ENCODE measurements around the gene CDK6.
A peak's percentile ranks its signal among the peaks of the same experiment; 100 is the strongest.

CDK6 gene

GRCh38 chr7:92824901-92825480 is 11.4 kb downstream of the CDK6 start:
- DNase-seq = no peak

- DNase-seq = no peak
Observed at GRCh38 chr7:92824450-92824849, 11.9 kb downstream of the CDK6 start.

- no peak for DNase-seq
Observed at GRCh38 chr7:92823042-92823441, 13.3 kb downstream of the CDK6 start.

GRCh38 chr7:92820191-92820590 is 16.2 kb downstream of the CDK6 start:
- no peak for DNase-seq

- DNase-seq = no peak
Observed at GRCh38 chr7:92817398-92817797, 19.0 kb downstream of the CDK6 start.

- DNase-seq = no peak
Observed at GRCh38 chr7:92815412-92815811, 21.0 kb downstream of the CDK6 start.

- DNase-seq = no peak
Observed at GRCh38 chr7:92813390-92814024, 22.9 kb downstream of the CDK6 start.

- DNase-seq = no peak
Observed at GRCh38 chr7:92811158-92811557, 25.2 kb downstream of the CDK6 start.

- DNase-seq = peak; percentile 76 to 79
Observed at GRCh38 chr7:92809760-92810573, 26.4 kb downstream of the CDK6 start.

GRCh38 chr7:92809397-92809759 is 27.0 kb downstream of the CDK6 start:
- no peak for DNase-seq

- DNase-seq = no peak
Observed at GRCh38 chr7:92808635-92809034, 27.7 kb downstream of the CDK6 start.

- no peak for DNase-seq
Observed at GRCh38 chr7:92808006-92808405, 28.4 kb downstream of the CDK6 start.

GRCh38 chr7:92806496-92806895 is 29.9 kb downstream of the CDK6 start:
- DNase-seq = no peak

GRCh38 chr7:92802406-92802805 is 34.0 kb downstream of the CDK6 start:
- no peak for DNase-seq

GRCh38 chr7:92799446-92800211 is 36.7 kb downstream of the CDK6 start:
- no peak for DNase-seq

- DNase-seq = peak in 1 of 2 donors; percentile 22
Observed at GRCh38 chr7:92798517-92799249, 37.7 kb downstream of the CDK6 start.

GRCh38 chr7:92797693-92798092 is 38.7 kb downstream of the CDK6 start:
- no peak for DNase-seq

GRCh38 chr7:92797284-92797683 is 39.1 kb downstream of the CDK6 start:
- no peak for DNase-seq

- DNase-seq = no peak
Observed at GRCh38 chr7:92794831-92795230, 41.5 kb downstream of the CDK6 start.

- DNase-seq = no peak
Observed at GRCh38 chr7:92794391-92794790, 42.0 kb downstream of the CDK6 start.

GRCh38 chr7:92793656-92794205 is 42.6 kb downstream of the CDK6 start:
- peak; percentile 20 to 35 for DNase-seq

- DNase-seq = peak; percentile 18 to 35
Observed at GRCh38 chr7:92790992-92791391, 45.4 kb downstream of the CDK6 start.

Data from inflammatory macrophage treated with lipopolysaccharide for 1 hour (primary cell).